CD4-positive, alpha-beta T cell treated with Interleukin-4 for 1 hour (primary cell): Measurements from ENCODE around the gene MPP4.

Experiments used
- DNase-seq, 2 donors: peaks; one replicate each; pipeline ENCODE4 v3.0.0-alpha.2; 2020 to 2022

The MPP4 gene, protein sequence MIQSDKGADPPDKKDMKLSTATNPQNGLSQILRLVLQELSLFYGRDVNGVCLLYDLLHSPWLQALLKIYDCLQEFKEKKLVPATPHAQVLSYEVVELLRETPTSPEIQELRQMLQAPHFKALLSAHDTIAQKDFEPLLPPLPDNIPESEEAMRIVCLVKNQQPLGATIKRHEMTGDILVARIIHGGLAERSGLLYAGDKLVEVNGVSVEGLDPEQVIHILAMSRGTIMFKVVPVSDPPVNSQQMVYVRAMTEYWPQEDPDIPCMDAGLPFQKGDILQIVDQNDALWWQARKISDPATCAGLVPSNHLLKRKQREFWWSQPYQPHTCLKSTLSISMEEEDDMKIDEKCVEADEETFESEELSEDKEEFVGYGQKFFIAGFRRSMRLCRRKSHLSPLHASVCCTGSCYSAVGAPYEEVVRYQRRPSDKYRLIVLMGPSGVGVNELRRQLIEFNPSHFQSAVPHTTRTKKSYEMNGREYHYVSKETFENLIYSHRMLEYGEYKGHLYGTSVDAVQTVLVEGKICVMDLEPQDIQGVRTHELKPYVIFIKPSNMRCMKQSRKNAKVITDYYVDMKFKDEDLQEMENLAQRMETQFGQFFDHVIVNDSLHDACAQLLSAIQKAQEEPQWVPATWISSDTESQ

DNA sequence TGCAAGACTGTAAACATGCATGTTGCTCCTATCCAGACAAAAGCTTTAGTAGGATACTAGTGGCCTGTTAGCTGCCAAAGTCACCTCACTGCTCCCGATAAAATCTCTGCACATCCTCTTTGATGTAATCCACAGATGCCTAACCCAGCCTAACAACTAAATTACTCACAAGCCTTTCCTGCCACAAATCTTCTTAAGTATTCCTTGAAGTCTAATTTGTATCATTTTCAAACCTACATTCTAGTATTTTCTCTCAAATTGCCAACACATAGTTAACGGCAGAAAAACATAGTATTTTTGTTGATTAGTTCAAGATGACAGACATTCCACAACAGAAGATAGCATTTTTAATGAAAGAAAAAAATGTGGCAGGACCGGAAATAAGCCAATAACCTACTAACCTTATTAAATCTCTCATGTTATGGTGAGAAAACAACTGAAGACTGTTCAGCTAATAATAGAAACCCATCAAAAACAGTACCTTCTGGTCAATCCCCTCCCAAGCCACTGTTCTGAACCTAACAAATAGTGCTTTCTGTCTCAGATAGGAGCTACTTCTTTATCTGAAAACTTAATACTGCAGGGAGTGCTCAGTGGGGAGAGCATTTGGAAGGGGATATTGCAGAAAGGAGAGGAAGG, at the start of gene MPP4:
Gene MPP4 (minus strand): TSS at position 57 of the 639 bp plus-strand sequence. CDS start 4,690 bp downstream, outside the sequence.
- DNase-seq: no peak

DNA sequence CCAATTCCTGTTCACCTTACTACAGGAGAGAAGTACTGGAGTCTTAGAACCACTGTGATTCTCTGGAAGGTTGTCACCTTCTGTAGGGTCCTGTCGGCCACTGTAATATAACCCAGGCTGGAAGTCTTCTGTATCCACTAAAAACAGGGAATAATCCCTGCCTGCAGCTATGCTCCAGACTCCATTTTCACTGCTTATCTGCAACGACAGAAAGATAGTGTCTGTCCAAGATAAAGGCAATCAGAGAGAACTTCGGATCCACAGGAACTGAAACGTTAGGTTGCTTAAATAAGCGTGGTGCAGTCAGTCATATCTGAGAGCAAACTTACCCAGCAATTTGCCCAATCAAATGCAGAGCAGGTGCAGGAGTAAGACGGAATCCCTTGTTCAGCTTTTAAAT, 48.1 kb upstream of the MPP4 start:
- no peak for DNase-seq

DNA sequence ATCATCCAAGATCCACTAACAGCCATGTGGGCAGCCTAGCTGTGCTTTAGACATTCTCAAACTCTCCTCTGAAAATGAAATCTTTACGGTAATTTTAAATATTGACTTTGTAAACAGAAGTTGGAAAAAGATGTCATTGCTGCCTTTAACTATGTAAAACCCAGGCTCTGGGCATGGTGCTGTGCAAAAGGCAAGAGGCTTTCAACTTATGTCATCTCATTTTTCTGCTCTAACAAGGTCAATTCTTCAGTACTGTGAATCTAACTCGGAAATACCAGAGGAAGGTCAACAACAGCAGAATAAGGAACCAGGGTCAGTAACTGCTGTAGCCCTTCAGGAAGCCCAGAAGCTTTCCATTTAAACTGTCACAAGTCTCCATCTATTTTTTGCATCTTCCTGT, 37.0 kb upstream of the MPP4 start:
- no peak for DNase-seq

DNA sequence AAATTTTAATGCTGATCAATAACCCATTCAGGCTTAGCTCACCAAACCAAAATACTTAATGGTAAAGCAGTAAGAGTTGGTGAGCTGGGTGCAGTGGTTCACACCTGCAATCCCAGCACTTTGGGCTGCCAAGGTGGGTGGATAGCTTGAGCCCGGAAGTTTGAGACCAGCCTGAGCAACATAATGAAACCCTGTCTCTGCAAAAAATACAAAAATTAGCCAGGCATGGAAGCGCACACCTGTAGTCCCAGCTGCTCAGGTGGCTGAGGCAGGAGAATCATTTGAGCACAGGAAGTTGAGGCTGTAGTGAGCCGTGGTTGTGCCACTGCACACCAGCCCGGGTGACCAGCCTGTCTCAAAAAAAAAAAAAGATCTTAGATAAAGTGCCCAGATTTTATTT, 35.7 kb upstream of the MPP4 start:
- no peak for DNase-seq

DNA sequence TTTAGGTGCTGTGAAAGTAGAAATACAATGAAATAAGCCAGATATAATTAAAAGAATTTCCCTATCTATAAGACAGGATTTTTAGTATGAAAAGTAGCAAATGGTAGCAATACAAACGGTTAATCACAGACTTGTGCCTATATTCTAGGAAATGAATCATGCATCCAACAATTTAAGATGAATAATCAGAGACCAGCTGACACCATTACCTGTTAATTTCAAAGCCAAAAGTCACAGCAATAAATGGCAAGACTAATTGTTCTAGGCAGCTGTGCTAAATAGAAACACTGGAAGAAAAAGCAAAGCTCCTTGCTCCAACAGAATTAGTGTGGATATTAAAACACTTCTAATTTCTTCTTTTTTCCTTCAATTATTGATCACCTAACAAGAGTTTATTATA, 35.1 kb upstream of the MPP4 start:
- DNase-seq: no peak

DNA sequence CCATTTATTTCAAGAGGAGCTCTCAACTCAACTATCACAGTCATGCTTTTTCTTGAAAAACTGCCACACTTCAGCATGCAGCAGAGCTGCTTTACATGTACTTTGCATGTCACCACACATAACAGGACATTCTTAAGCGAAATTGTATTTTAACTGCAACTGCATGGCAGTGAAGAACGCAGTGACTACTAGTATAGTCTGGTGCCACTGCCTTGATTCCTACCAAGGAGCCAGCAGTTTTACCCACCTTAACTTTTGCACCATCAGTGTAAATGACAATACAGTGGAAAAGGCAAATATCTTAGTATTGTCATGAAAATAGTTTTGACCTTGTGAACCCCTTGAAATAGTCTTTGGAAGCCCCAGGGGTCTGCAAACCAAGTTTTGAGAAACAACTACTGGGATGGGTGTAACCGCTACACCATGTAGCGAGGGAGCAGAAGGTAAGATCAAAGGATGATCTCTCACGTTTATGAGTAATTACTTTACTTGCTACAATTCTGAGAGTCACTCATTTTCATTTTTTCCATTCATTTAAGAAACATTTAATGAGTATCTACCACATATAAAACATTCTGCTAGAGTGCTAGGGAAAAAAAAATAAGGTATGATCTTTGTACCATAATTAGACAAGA, 32.3 kb upstream of the MPP4 start:
- no peak for DNase-seq

DNA sequence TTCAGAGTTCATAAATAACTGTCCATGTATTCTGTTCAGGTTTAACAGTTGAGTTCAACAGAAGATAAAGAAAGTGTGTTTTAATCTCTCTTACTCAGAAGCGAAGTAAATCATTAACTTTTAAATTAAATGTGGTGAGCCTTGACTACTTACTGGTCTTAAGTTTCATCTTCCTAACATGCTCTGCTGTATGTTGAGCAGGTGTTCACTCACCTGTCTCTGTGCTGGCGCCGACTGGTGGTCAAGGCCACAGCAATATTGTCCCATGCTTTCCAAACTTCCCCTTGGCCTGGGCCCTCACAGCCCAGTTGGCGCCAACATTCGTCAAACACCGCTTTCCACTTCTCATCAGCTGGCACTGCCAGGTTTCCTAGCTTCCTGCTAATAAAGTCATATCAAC, 17.0 kb upstream of the MPP4 start:
- DNase-seq: no peak

DNA sequence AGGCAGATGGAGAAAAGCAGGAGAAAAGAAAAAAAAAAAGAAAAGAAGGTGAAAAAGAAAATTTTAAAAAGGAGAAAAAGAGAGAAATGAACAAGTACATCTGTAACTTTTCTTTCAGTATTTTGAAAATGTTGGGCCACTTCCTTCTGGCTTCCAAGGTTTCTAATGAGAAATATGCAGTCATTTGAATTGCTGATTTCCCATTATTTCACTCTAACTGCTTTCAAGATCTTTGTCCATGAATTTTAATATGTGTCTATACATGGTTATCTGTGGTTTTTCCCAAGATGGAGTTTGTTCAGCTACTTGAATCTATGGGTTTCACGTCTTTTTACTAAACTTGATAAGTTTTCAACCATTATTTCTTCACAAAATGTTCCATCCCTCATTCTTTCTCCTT, 14.3 kb upstream of the MPP4 start:
- no peak for DNase-seq

DNA sequence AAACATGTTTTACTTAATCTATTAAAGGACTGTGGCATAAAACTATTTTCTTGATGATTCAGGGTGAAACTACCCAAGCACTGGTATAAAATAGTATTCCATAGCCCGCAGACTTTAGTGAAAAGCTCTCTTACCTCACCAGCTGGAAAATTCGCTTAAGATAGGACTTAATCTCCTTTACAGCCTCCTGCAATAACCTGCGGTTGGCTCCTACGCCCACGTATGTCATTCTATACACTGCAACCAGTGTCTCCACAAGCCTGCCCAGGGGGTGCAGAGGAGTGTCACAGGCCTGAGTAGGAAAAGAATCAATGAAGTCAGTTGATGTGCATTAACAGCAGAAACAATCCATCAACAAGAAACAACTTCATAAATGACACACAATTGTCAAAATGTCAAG, 11.3 kb upstream of the MPP4 start:
- DNase-seq: no peak

DNA sequence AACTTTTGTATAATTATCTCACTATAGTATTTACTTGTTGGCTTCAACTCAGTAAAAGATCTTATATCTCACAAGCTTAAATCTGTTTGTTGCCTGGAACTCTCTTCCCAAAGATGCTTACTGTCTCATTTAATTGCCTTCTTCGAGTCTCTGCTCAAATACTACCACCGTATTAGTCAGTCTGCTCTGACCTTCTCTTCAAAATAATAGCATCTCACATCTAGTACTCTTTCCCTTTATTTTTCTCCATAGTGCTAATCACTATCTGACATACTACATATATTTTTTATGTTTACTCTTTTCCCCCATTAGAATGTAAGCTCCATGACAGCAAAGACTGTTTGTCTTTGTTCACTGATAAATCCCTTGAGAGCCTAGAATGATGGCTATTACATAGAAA, 10.6 kb upstream of the MPP4 start:
- DNase-seq: no peak

DNA sequence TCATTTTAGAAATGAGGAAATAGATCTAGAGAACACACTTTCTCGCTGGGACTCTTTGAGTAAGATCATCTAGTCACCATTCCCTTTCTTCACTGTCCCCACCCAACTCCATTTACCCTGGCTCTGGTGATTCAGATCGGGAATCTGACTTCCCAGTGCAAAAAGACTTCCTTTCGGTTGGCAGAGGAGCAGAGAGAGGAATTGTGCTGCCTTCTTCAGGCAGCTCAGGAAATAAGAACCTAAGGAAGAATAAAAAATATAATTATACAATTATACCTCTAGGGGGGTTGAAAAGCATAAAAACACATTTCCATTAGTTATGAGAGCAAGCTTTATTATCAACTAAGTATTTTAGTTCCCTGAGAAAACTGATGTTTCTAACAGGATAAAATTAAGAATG, 9.3 kb upstream of the MPP4 start:
- DNase-seq: no peak

DNA sequence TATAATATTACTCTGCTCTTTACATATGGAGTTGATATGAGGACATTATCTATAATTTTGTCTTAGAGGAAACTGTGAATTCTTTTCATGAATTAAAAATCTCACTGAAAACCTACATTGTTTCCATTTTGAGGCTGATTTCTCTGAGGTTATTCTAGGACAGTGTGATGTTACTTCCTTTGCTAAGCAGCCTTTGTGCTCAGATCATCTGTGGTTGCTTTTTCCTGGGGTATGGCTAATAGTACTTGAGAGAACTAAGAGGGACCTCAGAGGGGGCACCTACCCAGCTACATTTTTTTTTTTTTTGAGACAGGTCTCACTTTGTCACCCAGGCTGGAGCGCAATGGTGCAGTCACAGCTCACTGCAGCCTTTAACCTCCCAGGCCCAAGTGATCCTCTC, 8.7 kb upstream of the MPP4 start:
- no peak for DNase-seq

DNA sequence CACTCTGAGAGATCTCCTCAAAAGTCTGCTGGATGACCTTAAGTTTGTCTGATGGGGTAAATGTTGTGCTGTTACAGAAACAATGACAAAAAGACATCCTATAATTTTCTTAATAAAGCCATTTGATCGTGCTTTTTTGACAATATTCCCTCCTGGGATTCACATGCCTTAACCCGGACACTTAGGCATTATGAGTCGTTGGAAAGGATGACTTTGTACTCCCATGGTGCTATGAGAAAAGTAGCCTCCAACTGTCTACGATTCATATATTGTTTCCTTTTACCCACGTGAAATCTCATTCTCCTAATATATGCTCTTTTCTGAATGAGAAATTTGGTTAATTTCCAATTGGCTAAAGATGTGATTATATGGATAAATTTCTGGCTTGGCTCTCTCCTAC, 6.1 kb upstream of the MPP4 start:
- DNase-seq: no peak

DNA sequence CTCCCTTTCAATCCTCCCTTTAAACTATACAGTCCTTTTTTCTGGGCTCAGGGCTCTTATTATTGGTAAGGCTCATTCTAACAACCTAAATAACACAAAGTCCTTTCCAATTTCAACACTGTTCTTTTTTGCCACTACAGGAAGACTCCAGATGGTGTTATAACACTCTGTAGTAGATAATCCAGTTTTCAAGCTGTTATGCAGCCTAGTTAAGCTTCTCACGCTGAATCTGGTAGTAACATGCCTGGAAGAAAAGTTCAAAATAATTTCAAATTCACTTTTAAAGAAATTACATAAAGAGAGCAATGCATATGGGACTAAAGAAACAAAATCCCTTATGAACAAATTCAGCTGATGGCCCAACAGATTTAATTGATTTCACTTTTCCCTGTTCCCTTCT, 3.2 kb upstream of the MPP4 start:
- DNase-seq: no peak

DNA sequence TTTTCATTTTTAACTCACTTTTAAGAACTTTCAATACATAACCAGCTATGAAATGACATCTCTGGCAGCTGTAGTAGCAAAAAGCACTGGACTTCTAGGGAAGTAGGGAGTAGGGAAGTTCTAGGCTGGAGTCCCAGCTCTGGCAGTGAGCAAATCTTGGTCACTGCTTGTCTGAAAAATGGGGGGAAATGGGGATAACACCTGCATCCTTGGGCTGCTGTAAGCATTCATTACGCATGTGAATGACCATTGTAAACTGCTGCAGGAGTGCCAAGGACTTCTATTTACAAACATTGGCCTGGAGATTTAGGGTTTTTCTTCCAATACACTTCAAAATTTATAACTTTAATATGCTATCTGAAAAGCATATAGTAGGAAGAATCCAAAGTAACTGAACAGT, 972 bp upstream of the MPP4 start:
- DNase-seq: no peak

DNA sequence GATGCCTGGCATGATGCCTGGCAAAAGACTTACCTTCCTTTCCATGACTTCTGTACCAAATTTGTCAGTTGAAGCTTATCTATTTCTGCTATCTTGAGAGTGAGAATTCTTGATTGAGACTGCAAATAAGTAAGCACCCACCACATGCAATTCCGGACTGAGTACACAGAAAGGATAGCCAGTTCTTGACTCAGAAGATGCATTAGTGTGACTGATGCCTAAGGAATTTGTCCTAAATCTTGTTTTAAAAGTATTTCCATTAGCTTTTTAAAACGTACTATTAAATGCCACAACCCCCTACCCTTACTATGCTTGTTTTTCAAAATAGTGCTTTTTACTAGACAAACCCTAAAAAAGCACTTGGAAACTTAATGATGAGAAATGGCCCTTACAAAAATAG, 545 bp downstream of the MPP4 start:
- no peak for DNase-seq

DNA sequence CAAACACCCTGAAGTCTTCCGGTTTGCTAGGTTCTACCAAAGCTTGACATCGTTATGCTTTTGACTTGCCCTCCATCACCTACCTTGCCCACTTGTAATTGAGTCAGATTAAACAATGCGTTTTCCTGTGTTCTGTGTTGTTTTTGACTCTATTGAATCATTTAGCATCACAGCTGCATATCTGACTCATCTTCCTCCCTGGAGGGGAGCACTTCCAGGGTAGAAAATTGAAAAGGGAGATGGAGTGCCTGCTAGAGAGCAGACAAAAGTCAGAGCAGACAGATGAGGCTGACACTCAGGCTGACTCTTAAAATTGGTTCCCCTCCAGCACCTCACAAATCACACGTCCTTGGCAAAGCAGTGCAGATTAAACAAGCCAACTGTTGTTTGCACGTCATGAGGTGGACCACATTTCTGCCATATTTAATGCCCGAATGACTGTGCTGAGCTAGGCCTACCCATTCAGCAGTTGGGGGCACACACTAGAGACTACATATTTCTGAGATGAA, 2.2 kb downstream of the MPP4 start:
- no peak for DNase-seq

DNA sequence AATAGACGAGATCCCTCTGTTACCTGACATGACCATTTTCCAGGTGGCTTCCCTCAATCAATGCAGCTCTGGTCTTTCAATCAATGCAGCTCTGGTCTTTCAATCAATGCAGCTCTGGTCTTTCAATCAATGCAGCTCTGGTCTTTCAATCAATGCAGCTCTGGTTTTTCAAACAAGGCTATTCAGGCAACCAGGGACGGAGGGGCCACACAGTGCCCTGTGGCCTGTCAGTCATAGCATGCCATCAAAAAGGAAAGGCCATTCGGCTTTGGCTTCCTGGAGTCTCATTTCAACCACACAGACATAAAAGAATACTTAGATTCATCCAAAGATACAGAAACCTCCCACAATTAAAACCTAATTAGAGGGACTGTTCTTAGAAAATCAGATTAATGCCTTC, 13.3 kb downstream of the MPP4 start:
- no peak for DNase-seq

DNA sequence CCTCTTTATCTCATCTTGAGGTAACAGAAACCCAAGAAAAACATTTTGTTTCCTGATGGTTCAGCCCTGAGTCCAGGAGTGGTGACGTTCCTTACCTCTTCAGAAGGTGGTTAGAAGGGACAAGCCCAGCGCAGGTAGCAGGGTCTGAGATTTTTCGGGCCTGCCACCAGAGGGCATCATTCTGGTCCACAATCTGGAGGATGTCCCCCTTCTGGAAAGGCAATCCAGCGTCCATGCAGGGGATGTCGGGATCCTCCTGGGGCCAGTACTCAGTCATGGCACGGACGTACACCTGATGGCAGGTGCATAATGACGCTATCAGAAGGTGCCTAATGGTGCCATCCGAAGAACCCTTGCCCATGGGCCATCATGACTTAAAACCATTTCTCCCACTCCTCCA, 17.7 kb downstream of the MPP4 start:
- no peak for DNase-seq

DNA sequence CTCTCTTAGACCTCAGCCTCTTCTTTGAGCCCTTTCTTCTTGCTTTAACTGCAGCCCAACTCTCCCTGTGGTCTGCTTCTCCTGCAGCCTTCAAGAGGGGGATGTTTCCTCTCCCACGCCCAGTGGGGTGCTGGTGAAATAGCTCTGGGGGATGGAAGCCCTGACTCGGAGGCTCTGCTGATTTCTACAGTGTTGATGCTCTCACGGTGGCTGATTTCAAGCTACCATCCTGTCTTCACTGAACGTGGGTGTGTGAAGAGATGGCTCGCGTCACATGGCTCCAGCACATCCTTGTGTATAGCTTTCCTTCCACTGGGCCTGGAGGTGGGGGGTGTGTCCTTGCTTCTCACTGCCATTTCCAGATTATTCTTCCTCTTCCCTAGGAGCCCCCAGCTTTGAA, 20.0 kb downstream of the MPP4 start:
- DNase-seq: no peak

DNA sequence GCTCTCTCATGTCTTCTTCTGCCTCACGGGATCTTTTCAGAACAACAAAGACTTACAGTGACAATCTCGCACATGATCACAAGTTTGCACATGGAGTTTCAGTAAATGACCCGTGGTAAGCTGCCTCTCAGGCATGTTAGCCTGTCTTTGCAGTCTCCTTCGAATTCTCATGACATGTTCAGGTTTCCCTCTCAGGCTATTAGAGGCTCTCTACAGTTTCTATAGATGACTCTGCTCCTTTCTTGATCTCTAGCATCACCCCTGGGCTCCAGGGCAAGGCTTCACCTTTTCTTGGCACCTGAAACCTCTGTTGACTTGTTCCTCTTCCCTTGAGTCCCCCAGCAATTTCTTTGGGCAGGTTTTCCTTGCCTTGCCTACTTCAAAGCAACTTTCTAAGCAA, 23.0 kb downstream of the MPP4 start:
- no peak for DNase-seq

DNA sequence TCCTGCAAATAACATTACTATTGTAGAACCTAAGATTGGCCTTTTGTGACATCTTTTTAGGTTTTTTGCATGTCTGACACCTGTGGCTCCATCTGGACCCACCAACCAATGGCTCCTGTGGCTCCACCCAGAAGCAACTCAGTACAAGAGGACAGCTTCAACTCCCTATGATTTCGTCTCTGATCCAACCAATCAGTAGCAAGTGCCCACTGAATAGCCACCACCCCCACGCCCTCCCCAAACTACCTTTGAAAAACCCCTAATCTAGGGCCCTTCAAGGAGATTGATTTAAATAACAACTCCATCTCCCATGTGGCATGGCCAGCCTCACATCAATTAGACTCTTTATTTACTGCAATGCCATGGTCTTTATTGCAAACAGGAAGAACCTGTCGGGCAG, 23.6 kb downstream of the MPP4 start:
- no peak for DNase-seq

DNA sequence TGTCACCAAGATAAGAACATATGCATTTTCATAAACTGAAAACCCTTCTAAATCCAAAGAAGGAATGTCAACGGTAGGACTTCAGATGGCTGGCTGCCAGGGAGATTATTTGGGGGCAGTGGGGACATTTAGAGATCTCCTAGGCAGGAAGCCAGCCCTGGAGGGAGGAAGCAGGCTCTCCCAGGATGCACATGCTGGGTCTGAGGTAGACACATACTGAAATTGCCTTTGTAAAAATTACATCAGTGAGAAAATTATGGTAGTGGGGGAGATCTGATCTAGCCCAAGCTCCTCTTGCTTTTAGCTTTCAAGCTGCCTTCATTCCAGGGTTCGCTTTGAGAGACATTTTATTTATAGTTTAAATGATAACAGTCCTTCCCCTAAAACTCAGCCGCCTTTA, 24.1 kb downstream of the MPP4 start:
- DNase-seq: no peak

DNA sequence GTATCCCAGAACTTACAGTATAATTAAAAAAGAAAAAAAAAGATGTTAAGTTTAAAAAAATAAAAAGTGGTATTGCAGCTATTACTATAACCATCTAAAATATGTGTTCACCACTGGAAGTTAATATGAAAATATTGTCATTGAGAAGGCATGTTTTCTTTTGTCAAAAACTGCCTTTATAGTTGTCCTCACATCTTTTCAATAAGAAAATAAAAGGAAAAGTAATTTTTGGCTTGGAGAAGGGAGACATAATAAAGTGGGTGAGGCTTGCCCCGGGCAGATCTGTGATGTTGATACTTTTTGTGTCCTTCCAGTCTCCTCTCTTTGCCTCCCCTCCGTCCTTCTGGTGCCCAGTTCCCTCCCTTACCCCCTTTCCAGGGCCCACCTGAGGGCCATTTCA, 24.9 kb downstream of the MPP4 start:
- no peak for DNase-seq
